ENCODE measurements around the gene UBLCP1. TPM values are rescaled to one million over a fixed set of nuclear protein-coding genes. Genes with fewer than 3 reads are reported as not detected.

Gene UBLCP1
- total RNA-seq, 1 experiment from 2014 or later: 32.9 TPM

DNA sequence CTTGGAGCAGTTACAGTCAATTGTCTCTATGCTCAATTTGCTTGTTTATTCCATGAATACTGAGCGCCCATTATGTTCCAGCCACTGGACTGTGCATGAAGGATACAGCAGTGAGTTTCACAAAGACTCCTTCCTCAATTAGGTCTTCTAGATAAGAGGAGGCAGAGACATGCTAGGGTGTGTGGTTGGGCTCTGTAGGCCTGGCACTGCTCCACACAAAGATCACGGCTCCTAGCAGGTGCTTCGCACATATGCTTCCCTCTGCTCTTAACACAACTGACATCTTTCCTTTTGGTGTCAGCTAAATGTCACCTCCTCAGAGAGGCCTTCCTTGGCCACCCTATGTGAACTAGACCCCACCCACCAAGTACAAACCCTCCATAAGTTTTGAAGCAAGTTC lies 56.3 kb downstream of the UBLCP1 start:
- POLR2A ChIA-PET: no interaction called here
- Histone ChIP-seq H3K36me3 (ENCODE audit: control insufficient read depth in 1 of 2, insufficient read depth in 2 of 2, low read length in 2 of 2) (no peaks in the 10 kb centered on the region), H3K9ac (ENCODE audit: low read length) (no peak overlapping the region), H4K20me1 (ENCODE audit: insufficient read depth) (no peaks in the 10 kb centered on the region), H2AFZ (ENCODE audit: low read depth, low read length, poor library complexity, severe bottlenecking) (no peak overlapping the region), H3K27me3 (ENCODE audit: insufficient read depth, low read length) (no peaks in the 10 kb centered on the region; the same call in 1 of the 2 replicates), H3K4me1 (ENCODE audit: control insufficient read depth in 1 of 2, insufficient read depth in 2 of 2, low read length in 2 of 2) (no peaks in the 10 kb centered on the region), H3K9me3 (ENCODE audit: control insufficient read depth in 1 of 2, insufficient read depth in 1 of 2, low read depth in 1 of 2, low read length in 2 of 2) (no peaks in the 10 kb centered on the region), H3K4me2 (ENCODE audit: low read length) (no peak overlapping the region), H3K79me2 (ENCODE audit: insufficient read depth, low read length) (no peaks in the 10 kb centered on the region), H3K27ac (ENCODE audit: low read depth, low read length) (no peak overlapping the region), H3K9me2 (ENCODE audit: insufficient read depth) (no peaks in the 10 kb centered on the region), H3K4me3 (replicated peaks in 1 of 2; ENCODE audit: low read depth in 1 of 2, low read length in 2 of 2) (no peak overlapping the region)
- no peak for DNase-seq (ENCODE audit: low read depth, low spot score)
- intact Hi-C loops (cut with micrococcal nuclease): no loop called here
- TF ChIP-seq POLR2A (IDR thresholded peaks at IDR 0.05; ENCODE audit: borderline replicate concordance, extremely low read depth, insufficient read depth, insufficient read length) (no peak), RAD21 (IDR thresholded peaks at IDR 0.05; ENCODE audit: low read depth) (no peak), CBX3 (IDR thresholded peaks at IDR 0.05; ENCODE audit: low read depth) (no peak), EZH2phosphoT487 (IDR thresholded peaks at IDR 0.05; ENCODE audit: borderline replicate concordance) (no peak), ZFX (IDR thresholded peaks at IDR 0.05) (no peak), ELF1 (IDR thresholded peaks at IDR 0.05; ENCODE audit: borderline replicate concordance, low read depth) (no peak), EZH2 (IDR thresholded peaks at IDR 0.05) (no peak), YY1 (IDR thresholded peaks at IDR 0.05; ENCODE audit: extremely low read depth, insufficient replicate concordance, low read depth, low read length) (no peak), EGR1 (IDR thresholded peaks at IDR 0.05; ENCODE audit: low read depth) (no peak)
- TF ChIP-seq, protein P1, sequence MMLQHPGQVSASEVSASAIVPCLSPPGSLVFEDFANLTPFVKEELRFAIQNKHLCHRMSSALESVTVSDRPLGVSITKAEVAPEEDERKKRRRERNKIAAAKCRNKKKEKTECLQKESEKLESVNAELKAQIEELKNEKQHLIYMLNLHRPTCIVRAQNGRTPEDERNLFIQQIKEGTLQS (IDR thresholded peaks at IDR 0.05): no peak
- TF ChIP-seq, protein P2, sequence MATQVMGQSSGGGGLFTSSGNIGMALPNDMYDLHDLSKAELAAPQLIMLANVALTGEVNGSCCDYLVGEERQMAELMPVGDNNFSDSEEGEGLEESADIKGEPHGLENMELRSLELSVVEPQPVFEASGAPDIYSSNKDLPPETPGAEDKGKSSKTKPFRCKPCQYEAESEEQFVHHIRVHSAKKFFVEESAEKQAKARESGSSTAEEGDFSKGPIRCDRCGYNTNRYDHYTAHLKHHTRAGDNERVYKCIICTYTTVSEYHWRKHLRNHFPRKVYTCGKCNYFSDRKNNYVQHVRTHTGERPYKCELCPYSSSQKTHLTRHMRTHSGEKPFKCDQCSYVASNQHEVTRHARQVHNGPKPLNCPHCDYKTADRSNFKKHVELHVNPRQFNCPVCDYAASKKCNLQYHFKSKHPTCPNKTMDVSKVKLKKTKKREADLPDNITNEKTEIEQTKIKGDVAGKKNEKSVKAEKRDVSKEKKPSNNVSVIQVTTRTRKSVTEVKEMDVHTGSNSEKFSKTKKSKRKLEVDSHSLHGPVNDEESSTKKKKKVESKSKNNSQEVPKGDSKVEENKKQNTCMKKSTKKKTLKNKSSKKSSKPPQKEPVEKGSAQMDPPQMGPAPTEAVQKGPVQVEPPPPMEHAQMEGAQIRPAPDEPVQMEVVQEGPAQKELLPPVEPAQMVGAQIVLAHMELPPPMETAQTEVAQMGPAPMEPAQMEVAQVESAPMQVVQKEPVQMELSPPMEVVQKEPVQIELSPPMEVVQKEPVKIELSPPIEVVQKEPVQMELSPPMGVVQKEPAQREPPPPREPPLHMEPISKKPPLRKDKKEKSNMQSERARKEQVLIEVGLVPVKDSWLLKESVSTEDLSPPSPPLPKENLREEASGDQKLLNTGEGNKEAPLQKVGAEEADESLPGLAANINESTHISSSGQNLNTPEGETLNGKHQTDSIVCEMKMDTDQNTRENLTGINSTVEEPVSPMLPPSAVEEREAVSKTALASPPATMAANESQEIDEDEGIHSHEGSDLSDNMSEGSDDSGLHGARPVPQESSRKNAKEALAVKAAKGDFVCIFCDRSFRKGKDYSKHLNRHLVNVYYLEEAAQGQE (IDR thresholded peaks at IDR 0.05; ENCODE audit: low read depth): no peak
- ATAC-seq: no peak
- RAD21 ChIA-PET (ENCODE audit: low non-redundant PET in 1 of 2, low total read pairs in 2 of 2, uncharacterized antibody in 2 of 2, unreplicated experiment in 2 of 2): no interaction called here
- no TSS peak for BruUV-seq (replicated peaks)
- CTCF ChIA-PET: interaction anchor here (0.7 to 1.3 kb wide), 2 partner anchors 12 to 163 kb away, joined by 3 to 4 read pairs; no protein-coding TSS in a partner anchor

Data from HCT116 (cell line).